Keratinocyte (primary cell): Measurements from ENCODE around the gene CBX3. TPM values are rescaled to one million over a fixed set of nuclear protein-coding genes. Genes with fewer than 3 reads are reported as not detected.
A peak's percentile ranks its signal among the peaks of the same experiment; 100 is the strongest.

Experiments
- DNase-seq: peaks from one replicate; pipeline ENCODE4 v3.0.0-alpha.2; 2011; ENCODE audit warnings: low read depth, missing footprints, low spot score
- FAIRE-seq: peaks from 2 replicates; lab custom pipeline; 2011; peaks lifted over from hg19 to GRCh38; lab: Jason Lieb, UNC
- H2AFZ ChIP-seq: 2 replicates; pipeline ENCODE4 v1.6.0; 2012; ENCODE audit warnings: low read length, control low read depth, inconsistent platforms; ENCODE audit not compliant: control insufficient read depth
- H3K27ac ChIP-seq: 2 replicates; pipeline ENCODE4 v1.5.1; 2011; ENCODE audit warnings: low read length; ENCODE audit not compliant: control insufficient read depth, insufficient read depth
- H3K27me3 ChIP-seq: 3 replicates; pipeline ENCODE4 v1.6.0; 2011; ENCODE audit warnings: low read length; ENCODE audit not compliant: control insufficient read depth, insufficient read depth; ENCODE audit errors: extremely low read depth
- H3K36me3 ChIP-seq, 2 experiments: 2 replicates in 1 of 2; 3 replicates in 1 of 2; pipeline ENCODE4 v1.5.1; 2011; ENCODE audit warnings: low read length in 2 of 2, mild to moderate bottlenecking in 1 of 2; ENCODE audit not compliant: control insufficient read depth in 2 of 2, insufficient read depth in 2 of 2; ENCODE audit errors: extremely low read depth in 1 of 2
- H3K4me1 ChIP-seq: 3 replicates; pipeline ENCODE4 v1.5.1; 2011; ENCODE audit warnings: low read length; ENCODE audit not compliant: control insufficient read depth, insufficient read depth; ENCODE audit errors: extremely low read depth
- H3K4me2 ChIP-seq: 3 replicates; pipeline ENCODE4 v1.6.0; 2011; ENCODE audit warnings: low read depth, low read length; ENCODE audit not compliant: control insufficient read depth, insufficient read depth; ENCODE audit errors: extremely low read depth
- H3K4me3 ChIP-seq, 3 experiments: fragments of 200-600 bp in 1 of 3; sonication (generic) in 1 of 3; 2 replicates in 2 of 3; 3 replicates in 1 of 3; pipeline ENCODE4 v1.5.1; 2011 to 2016; ENCODE audit warnings: low read length in 3 of 3, mild to moderate bottlenecking in 3 of 3, control low read depth in 2 of 3, inconsistent platforms in 1 of 3, low read depth in 1 of 3, mixed read lengths in 1 of 3, mixed run types in 1 of 3, moderate library complexity in 1 of 3; ENCODE audit not compliant: control insufficient read depth in 2 of 3, insufficient read depth in 2 of 3; ENCODE audit errors: extremely low read depth in 1 of 3
- H3K79me2 ChIP-seq: 2 replicates; pipeline ENCODE4 v1.6.0; 2012; ENCODE audit warnings: low read length; ENCODE audit not compliant: control insufficient read depth, insufficient read depth
- H3K9ac ChIP-seq: 3 replicates; pipeline ENCODE4 v1.6.0; 2011; ENCODE audit warnings: low read length; ENCODE audit not compliant: control insufficient read depth, insufficient read depth; ENCODE audit errors: extremely low read depth
- H3K9me1 ChIP-seq: 3 replicates; pipeline ENCODE4 v1.6.0; 2011; ENCODE audit warnings: low read length; ENCODE audit not compliant: control insufficient read depth, insufficient read depth; ENCODE audit errors: extremely low read depth
- H3K9me3 ChIP-seq: 2 replicates; pipeline ENCODE4 v1.5.1; 2012; ENCODE audit warnings: low read depth, low read length; ENCODE audit not compliant: control insufficient read depth
- H4K20me1 ChIP-seq: 3 replicates; pipeline ENCODE4 v1.6.0; 2011; ENCODE audit warnings: low read length; ENCODE audit not compliant: control insufficient read depth, insufficient read depth; ENCODE audit errors: extremely low read depth
- CTCF ChIP-seq, 3 experiments: IDR thresholded peaks in 1 of 3; conservative IDR thresholded peaks in 1 of 3; optimal IDR thresholded peaks in 1 of 3; 2 replicates in 2 of 3; 3 replicates in 1 of 3; pipeline versions ENCODE3 to v1.5.1; 2011; ENCODE audit warnings: low read length in 3 of 3, mild to moderate bottlenecking in 3 of 3, moderate library complexity in 2 of 3, control low read depth in 1 of 3, inconsistent platforms in 1 of 3; ENCODE audit not compliant: insufficient read depth in 2 of 3; ENCODE audit errors: extremely low read depth in 1 of 3
- EZH2 ChIP-seq: IDR thresholded peaks from one replicate; pipeline ENCODE4 v1.6.1; 2012; ENCODE audit warnings: inconsistent platforms, mild to moderate bottlenecking, low read length, moderate library complexity
- dilution Hi-C: fragments of 300-500 bp; cut with MboI; formaldehyde crosslinking; loops from one replicate; pipeline ENCODE4 v1.7.0; 2020; ENCODE audit warnings: low sequenced_read_pairs; ENCODE audit not compliant: extremely low pct_ligation_motif_present
- polyA plus RNA-seq, 5 experiments: library from polyadenylated mRNA; depleted of rRNA in 3 of 5; stranded (reverse) in 3 of 5; stranded (forward) in 1 of 5; unstranded in 1 of 5; fragments of >200 nt; gene quantifications; 1 replicate in 1 of 5; 2 replicates in 3 of 5; 3 replicates in 1 of 5; pipeline versions ENCODE4 v1.2.1 to v1.2.3, GENCODE V29; 2011 to 2012; ENCODE audit warnings: missing spikeins in 2 of 5, low read depth in 1 of 5, low replicate concordance in 1 of 5

Gene CBX3
- polyA plus RNA-seq, 1 donor (not counting 4 experiments of a cell fraction or from before 2014, with no cell fraction given), result 161 TPM

GRCh38 chr7:26198781-26199169 is 2.8 kb upstream of the CBX3 start:
- peaks cover 17% of the 10 kb centered on the region for H3K4me1 ChIP-seq
- TF ChIP-seq CTCF (optimal IDR thresholded peaks at IDR 0.05 in 1 of 3, IDR thresholded peaks at IDR 0.05 in 1 of 3, conservative IDR thresholded peaks at IDR 0.05 in 1 of 3; ENCODE audit: extremely low read depth in 1 of 3, insufficient read depth in 2 of 3, low read length in 3 of 3), result no peak
- TF ChIP-seq EZH2, result no peak
- no peaks in the 10 kb centered on the region for H3K9me3 ChIP-seq
- dilution Hi-C loops, result no loop called here
- H3K9me1 ChIP-seq, result no peaks in the 10 kb centered on the region
- peaks cover 16 to 41% of the 10 kb centered on the region in 2 experiments for H3K36me3 ChIP-seq
- H3K4me3 ChIP-seq, result peak overlapping the region; percentile 85 to 100 (median 93)
- peaks cover 45% of the 10 kb centered on the region for H4K20me1 ChIP-seq
- no peaks in the 10 kb centered on the region for H3K27me3 ChIP-seq
- peaks cover 89% of the 10 kb centered on the region for H3K79me2 ChIP-seq
- no peak for DNase-seq
- no peak overlapping the region for H2AFZ ChIP-seq
- FAIRE-seq, result no peak
- H3K27ac ChIP-seq, result peak overlapping the region; percentile 99
- peak overlapping the region; percentile 62 for H3K4me2 ChIP-seq
- peak overlapping the region; percentile 100 for H3K9ac ChIP-seq

- no peaks in the 10 kb centered on the region for H3K9me1 ChIP-seq
- H3K4me2 ChIP-seq, result peak overlapping the region; percentile 62
- peak overlapping the region; percentile 85 to 100 (median 93) for H3K4me3 ChIP-seq
- no peak for DNase-seq
- H3K36me3 ChIP-seq, result peaks cover 12 to 35% of the 10 kb centered on the region in 2 experiments
- no peak for FAIRE-seq
- TF ChIP-seq EZH2 (no peak), CTCF (optimal IDR thresholded peaks at IDR 0.05 in 1 of 3, IDR thresholded peaks at IDR 0.05 in 1 of 3, conservative IDR thresholded peaks at IDR 0.05 in 1 of 3; ENCODE audit: extremely low read depth in 1 of 3, insufficient read depth in 2 of 3, low read length in 3 of 3) (no peak)
- H2AFZ ChIP-seq, result no peak overlapping the region
- peaks cover 89% of the 10 kb centered on the region for H3K79me2 ChIP-seq
- no peaks in the 10 kb centered on the region for H3K27me3 ChIP-seq
- H3K4me1 ChIP-seq, result peaks cover 21% of the 10 kb centered on the region
- no peaks in the 10 kb centered on the region for H3K9me3 ChIP-seq
- dilution Hi-C loops, result no loop called here
- peak overlapping the region; percentile 99 for H3K27ac ChIP-seq
- peaks cover 38% of the 10 kb centered on the region for H4K20me1 ChIP-seq
- peak overlapping the region; percentile 100 for H3K9ac ChIP-seq
Observed at GRCh38 chr7:26199301-26200037, 2.1 kb upstream of the CBX3 start.
